HG02642 (cell line): ENCODE measurements around the gene CYB5D1.

ENCODE experiments used
- ATAC-seq: cut with Tn5 transposase; IDR thresholded peaks from one replicate; pipeline ENCODE4 v1.9.1; 2021; ENCODE audit warnings: mild to moderate bottlenecking; ENCODE audit not compliant: unreplicated experiment, poor library complexity

The CYB5D1 gene

DNA sequence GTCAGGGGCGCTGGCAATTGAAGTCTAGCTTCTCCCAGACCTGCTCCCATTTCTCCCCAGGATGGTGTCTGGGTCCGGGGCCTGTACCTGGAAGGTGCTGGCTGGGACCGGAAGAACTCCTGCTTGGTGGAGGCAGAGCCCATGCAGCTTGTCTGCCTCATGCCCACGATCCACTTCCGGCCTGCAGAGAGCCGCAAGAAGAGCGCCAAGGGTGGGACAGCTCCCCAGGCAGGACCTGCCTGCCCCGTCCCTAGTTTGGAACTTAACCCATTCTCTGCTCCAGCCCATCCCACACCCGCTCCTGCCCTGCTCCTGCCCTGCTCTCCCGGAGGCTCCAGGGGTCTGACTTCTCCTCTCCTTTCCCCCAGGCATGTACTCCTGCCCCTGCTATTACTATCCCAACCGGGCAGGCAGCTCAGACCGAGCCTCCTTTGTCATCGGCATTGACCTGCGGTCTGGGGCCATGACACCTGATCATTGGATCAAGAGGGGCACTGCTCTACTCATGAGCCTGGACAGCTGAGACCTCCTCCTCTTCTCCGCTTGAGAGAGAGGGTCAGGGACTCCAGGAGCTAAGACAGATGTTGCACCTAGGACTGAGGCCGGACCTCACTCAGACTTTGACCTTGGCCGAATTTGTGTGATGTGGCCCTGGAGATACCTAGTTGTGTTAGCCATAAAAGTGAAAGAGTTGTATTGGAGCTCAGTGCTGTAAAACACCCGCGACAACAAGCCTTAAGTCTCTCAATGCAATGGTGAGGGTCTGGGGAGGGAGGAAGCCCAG, 24.6 kb upstream of the CYB5D1 start:
- ATAC-seq, result no peak

DNA sequence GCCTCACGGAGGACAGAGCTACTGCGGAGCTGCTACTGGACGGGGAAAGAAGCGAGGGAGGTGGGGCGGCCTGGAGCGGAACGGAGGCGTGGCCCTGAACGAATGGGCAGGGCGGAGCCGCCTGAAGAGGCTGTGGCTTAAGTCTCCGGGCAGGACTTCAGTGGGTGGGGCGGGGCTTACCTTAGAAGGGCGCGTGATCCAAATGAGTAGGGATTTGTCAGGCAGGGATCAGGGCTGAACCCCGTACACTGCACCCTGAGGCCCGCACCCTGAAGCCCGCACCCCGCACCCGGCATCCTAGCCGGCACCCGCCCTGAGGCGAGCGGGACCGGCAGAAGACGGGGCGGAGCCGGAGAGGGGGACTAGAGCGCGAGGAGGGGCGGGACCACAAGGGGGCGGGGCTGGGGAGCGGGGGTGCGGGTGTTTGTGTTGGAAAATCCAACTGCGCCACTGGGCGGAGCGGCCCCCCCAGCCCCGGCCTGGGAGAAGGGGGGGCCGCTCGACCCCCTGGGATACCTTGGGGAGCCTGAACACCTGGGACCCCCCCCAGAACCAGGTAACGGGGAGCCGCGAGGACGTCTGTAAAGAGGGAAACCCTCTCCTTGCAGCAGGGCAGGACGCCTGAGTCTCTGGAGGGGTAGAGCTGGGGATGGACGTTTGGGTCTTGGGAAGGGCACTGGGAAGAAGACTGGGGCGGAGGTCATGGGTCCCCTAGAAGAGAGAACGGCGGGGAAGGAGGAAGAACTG, 23.8 kb upstream of the CYB5D1 start, which contains the start of gene KDM6B:
TSS of gene KDM6B (plus strand) at position 423 of the 747 bp plus-strand sequence. CDS start 11,338 bp downstream, outside the sequence.
- peak; percentile 45 for ATAC-seq

DNA sequence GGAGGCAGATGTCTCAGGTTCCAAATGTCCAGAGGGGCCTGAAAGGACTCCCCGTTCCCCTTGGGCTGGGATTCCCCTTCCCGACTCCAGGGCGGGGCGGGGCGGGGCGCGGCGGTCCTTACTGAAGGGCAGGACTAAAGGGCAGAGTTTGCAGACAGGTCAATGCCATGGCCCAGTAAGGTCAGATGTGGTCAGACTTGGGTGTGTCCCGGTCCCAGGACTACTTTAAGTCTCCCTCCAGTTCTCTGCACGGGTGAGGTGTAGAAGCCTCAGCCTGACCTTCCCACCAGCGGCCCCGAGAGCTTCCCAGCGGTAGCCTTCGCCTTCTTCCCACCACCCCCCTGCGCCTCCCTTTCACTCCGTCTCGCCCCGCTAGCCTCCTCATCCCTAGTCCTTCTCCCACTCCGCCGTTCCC, 23.3 kb upstream of the CYB5D1 start:
- ATAC-seq, result no peak

GRCh38 chr17:7834957-7835813, 22.6 kb upstream of the CYB5D1 start:
- ATAC-seq, result peak; percentile 56

DNA sequence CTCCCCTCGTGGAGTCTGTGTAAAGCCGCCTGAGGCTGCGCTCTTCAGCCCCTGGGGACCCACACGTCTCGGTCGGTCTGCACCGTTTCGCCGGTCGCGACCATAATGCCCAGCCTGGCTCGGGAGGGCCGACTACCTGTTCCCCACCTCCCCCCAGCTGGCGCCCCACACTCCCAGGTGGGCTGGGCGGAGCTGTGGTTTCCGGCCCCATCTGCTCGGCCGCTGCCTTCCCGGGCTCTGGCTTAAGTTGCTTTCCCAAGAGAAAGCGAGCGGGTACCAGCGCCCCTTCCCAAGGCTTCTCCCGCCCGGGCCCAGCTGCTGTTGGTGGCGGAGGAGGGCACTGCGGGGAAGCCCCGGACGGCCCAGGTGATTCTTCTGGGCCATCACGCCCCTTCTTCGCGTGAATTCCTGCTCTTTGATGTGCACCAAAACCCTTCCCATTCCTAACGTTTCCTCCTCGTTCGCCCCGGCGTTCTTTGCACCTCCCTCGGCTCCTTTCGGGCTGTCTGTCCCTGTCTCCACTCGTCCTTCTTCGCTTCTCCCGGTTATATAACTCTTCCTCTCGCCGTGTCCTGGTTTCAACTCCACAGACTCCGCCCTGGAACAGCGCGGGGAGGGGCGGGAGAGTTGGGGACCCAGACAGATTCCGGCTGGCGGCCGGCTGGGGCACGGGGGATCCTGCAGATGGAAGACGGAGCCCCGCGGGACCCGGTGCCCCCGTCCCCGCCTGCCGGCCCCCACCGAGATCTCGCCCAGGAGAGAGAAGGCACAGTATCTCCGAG, 21.8 kb upstream of the CYB5D1 start:
- ATAC-seq, result peak; percentile 37

DNA sequence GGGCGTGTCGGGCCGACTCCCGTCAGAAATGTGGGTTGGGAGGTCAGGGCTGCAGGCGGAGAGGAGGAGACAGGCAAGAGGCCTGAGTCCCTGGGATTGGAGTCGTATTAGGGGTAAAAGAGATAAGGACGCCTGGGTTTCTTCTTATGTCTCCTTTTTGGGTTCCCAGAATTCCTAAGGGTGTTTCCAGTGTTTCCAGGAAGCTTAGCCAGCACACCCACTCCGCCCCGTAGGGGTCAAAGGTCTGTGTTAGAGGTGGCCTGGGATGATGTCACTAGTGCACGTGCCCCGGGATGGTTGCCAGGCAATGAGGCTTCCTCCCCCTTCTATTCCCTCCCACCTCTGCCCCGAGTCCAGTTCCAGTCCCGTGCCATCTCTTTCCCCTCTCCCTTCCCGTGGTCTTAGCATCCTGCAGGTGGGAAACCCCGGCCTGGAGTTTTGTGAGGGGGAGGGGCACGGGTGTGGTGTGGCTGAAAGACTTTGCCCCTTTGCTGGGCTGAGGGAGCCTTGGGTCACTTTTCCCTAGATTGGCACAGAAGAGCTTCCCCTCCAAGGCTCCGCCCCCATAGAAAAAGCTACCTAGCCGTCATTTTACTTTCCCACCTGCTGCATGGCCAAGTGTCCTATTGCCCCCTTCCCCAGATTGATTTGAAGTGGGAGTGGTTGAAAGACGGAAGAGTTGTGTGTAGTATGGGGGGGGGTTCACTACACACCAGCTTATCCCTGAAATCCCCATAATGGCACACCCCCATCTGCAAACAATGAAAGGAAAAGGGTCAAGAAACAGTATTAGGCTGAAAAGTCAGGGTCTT, 21.0 kb upstream of the CYB5D1 start:
- no peak for ATAC-seq

DNA sequence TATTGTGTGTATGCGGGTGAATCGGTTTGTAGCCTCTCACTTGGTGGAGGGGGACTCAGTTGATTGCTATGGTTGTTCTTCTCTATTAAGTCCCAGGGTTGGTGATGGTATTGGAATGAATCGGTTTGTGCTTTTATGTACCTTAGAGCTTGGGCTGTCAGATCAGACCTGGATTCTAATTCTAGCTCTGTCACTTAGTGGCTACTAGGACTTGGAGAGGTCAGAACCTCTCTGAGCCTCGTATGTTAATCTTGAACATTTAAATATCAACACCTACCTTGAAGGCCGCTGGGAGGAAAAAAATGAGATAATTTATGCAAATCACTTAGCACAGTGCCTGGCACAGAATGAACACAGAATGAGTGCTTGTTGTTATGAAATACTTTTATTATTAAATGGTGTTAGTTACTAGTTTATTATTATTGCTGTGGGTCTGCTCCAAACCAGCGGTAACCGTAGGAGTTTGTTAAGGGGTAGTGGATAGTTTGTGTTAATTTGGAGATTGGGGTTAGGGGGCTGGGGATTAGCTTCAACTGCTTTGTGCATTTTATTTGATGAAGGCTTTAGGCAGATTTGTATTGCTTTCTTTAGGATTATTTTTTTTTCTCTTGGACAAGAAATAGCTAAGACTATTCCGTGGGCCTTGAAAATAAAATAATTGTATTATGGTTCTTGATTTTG, 20.3 kb upstream of the CYB5D1 start:
- no peak for ATAC-seq

DNA sequence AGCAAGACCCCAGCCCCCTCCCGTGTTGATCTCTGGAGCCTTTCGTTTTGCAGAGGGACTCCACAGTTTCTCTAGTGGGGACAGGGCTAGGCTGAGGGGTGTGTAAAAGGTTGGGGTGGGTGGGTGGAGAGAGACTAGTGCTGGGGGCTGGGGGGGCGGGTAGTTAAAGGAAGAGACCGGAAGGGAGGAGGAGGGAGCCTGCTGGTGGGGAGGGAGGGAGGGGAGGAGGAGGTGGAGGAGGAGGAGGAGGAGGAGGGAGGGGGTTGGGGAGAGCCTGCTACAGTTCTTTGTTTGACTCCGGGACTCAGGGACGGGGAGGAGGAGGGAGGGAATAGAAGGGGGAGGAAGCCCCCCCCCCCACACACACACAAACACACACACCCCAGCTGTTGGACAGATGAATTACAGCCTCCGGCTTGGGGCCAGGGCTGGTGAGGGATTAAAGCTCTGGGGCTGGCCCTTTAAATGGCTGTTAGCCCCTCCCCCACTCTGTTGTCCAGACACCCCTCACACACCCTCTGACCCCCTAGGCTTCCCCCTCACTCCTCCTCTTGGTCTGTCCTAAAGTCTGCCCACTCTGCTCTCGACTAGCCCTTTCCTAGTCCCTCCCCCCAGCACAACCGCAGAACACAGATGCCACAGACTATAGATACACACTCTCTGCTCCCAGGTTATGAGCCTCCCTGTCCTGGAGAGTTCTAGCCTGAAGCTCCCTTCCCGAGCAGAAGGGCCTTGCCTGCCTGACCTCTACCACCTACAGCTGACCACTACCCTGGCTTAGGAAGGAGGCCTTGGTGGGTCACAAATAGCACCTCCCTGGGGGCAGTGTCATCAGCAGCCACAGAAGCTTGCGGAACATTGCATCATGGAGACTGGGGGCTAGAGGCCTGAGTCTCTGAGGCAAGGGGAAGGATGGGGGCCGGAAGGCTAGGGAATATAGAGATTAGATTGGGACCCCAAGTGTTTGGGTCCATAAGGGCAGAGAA, 19.4 kb upstream of the CYB5D1 start:
- ATAC-seq, result no peak

DNA sequence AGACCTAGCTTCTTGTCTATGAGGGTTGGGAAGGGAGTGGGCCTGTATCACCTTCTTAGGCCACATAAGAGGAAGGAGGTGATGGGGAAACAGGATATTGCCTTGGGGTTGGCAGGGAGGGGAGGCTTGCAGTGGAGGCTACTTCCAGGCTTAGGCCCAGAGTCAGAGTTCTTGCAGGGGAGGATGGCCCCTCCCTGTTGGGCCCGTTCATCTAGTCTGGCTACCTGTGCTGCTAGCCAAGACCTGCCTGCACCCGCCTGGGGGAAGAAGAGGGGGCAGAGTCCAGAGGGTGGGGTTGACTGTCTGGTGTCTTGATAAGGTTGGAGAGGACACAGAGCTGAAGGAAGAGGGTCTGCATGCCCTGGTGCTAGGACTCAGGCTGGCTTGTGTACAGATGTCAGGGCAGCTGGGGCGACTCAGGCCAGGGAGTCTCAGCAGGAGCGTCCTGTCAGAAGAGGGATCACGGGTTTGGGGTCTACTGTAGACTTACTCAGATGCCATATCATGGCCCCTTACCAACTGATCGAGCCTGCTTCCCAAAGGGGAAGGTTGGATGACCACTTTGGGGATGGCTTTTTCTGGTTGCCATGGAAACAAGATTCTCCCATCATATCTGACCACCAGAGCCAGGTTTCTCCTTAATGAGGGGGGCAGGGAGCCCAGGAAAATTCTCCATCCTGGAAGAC, 18.5 kb upstream of the CYB5D1 start:
- no peak for ATAC-seq

DNA sequence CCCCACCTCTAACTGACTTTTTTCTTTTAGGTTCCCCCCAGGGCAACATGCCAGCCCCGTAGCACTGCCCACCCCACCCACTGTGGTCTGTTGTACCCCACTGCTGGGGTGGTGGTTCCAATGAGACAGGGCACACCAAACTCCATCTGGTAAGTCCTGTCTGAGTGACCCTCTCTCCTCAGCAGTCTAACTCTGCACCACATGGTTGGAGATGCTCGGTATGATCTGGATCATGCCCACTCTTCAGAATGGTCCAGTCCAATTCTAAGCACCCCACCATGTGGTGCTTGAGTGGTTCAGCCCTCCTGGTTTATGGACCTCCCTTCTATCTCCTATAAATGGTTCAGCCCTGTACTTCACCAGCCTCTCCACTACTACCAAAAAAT, 17.9 kb upstream of the CYB5D1 start:
- no peak for ATAC-seq

- no peak for ATAC-seq
Observed at GRCh38 chr17:7840441-7840840, 17.4 kb upstream of the CYB5D1 start.

DNA sequence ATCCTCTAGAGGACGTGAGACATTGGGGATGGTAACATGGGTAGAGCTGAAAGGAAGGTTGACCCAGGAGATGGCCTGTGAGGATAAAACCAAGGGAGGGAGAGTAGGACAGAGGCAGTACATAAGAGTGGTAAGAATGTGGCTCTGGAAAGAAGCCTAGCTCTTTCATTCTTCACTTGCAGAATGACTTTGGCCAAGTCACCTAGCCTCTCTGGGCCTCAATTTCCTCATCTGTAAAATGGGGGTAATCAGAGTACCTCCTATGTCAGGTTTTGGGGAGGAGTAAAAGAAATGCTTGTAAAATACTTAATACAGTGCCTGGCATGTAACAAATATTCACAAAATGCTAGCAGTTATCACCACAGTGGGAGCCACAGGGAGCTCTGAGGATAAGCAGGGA, 16.9 kb upstream of the CYB5D1 start:
- no peak for ATAC-seq

DNA sequence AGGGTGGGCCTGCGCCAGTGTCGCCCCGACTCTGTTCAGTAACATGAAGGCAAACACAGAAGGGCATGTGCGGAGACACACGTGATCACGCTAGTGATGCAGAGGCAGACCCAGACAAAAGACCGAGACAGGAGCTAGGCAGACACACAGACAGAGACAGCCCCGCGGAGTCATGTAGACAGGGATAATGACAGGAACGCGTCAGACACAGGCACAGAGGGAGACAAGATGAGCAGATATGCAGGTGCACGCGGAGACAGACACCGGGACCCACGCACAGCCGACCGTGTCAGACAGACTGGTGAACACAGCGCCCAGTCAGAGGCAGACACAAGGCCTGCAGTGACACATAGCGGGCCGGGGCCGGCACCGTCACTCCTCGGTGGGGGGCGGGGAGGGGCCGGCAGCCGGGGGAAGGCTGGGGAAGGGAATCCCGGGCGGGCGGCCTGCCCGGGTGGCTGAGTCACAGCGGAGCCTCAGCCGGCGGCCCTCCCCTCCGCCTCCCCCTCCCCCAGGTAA, 16.3 kb upstream of the CYB5D1 start:
- ATAC-seq, result peak; percentile 8

DNA sequence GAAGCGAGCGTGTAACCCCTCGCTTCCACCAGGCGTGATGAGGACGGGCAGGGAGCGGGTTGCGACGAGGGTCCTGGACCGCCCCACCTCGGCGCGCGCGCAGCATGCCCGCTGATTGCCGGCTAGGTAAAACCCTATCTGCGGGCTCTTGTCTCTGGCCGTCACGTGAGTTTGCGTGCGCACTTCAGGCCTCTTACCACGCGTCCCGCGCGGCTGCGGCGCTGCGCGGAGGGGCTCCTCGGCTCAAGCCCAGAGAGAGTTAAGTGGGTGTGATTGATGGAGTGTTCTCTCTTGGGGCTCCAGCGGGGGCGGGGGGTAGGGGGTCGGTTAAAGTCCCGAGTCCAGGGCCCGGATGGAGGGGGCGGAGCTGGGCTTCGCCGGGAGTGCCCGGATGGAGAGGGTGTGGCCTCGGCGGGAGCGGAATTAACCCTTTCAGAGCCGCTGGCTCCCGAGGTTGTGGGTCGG, 15.9 kb upstream of the CYB5D1 start:
- ATAC-seq, result peak; percentile 31

GRCh38 chr17:7842380-7843256, 15.2 kb upstream of the CYB5D1 start:
- peak; percentile 37 for ATAC-seq

- ATAC-seq, result no peak
Observed at GRCh38 chr17:7843257-7843535, 14.6 kb upstream of the CYB5D1 start.
